ENCODE results near the gene SERTAD2. TPM values are rescaled to one million over a fixed set of nuclear protein-coding genes. Genes with fewer than 3 reads are reported as not detected.

SERTAD2 gene
- total RNA-seq, 1 donor from 2014 or later: 20.3 TPM

- no peaks in the 10 kb centered on the region for H3K36me3 Mint-ChIP-seq (ENCODE audit: low read depth)
- no peak for DNase-seq (ENCODE audit: low spot score)
- no peaks in the 10 kb centered on the region for H3K27me3 Mint-ChIP-seq (ENCODE audit: low read depth)
- no peaks in the 10 kb centered on the region for H3K9me3 Mint-ChIP-seq (ENCODE audit: low read depth)
- TF ChIP-seq CTCF (IDR thresholded peaks at IDR 0.05): no peak
- H3K27ac Mint-ChIP-seq (ENCODE audit: unreplicated experiment): no peak overlapping the region
- no peak overlapping the region for H3K4me3 Mint-ChIP-seq (ENCODE audit: unreplicated experiment)
- H3K4me1 Mint-ChIP-seq (ENCODE audit: low read depth): peaks cover 25% of the 10 kb centered on the region
Measured at GRCh38 chr2:64658269-64658668, 4.6 kb upstream of the SERTAD2 start.

DNA sequence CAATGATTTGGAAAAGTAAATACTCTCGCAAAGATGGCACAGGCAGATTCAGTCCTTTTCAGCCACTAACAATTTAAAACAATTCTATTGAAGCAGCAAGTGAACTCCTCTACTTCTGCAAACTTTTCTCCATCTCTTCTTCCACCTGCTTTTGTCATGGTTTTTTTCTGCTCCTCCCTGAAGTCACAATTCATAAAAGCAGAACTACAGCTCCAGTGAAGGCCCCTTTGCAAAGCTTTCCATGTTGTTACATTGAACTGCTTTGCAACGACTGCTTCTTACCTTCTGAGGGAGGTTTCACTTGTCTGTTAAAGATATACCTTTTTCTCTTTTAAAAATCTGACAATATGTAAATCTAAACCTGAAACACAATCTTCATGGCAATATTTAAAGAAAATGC lies 3.7 kb upstream of the SERTAD2 start:
- H3K9me3 Mint-ChIP-seq (ENCODE audit: low read depth): no peaks in the 10 kb centered on the region
- no peaks in the 10 kb centered on the region for H3K36me3 Mint-ChIP-seq (ENCODE audit: low read depth)
- no peak for TF ChIP-seq CTCF (IDR thresholded peaks at IDR 0.05)
- H3K4me3 Mint-ChIP-seq (ENCODE audit: unreplicated experiment): no peak overlapping the region
- no peak overlapping the region for H3K27ac Mint-ChIP-seq (ENCODE audit: unreplicated experiment)
- no peak for DNase-seq (ENCODE audit: low spot score)
- no peaks in the 10 kb centered on the region for H3K27me3 Mint-ChIP-seq (ENCODE audit: low read depth)
- H3K4me1 Mint-ChIP-seq (ENCODE audit: low read depth): peaks cover 28% of the 10 kb centered on the region

DNA sequence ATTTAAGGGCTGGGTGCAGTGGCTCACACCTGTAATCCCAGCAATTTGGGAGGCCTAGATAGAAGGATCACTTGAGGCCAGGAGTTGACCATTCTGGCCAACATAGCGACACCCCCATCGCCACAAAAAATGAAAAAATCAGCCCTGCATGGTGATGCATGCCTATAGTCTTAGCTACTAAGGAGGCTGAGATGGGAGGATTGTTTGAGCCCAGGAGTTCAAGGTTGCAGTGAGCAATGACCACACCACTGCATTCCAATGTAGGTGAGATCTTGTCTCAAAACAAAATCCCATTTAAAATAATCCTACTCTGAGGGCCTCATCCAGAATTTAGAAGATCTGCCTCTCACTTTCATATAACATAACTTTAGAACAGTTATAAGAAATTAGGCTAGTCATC lies 2.7 kb upstream of the SERTAD2 start:
- Mint-ChIP-seq H3K36me3 (ENCODE audit: low read depth) (no peaks in the 10 kb centered on the region), H3K27ac (ENCODE audit: unreplicated experiment) (no peak overlapping the region), H3K27me3 (ENCODE audit: low read depth) (no peaks in the 10 kb centered on the region), H3K4me1 (ENCODE audit: low read depth) (peaks cover 29% of the 10 kb centered on the region), H3K4me3 (ENCODE audit: unreplicated experiment) (no peak overlapping the region), H3K9me3 (ENCODE audit: low read depth) (no peaks in the 10 kb centered on the region)
- no peak for DNase-seq (ENCODE audit: low spot score)
- no peak for TF ChIP-seq CTCF (IDR thresholded peaks at IDR 0.05)

DNA sequence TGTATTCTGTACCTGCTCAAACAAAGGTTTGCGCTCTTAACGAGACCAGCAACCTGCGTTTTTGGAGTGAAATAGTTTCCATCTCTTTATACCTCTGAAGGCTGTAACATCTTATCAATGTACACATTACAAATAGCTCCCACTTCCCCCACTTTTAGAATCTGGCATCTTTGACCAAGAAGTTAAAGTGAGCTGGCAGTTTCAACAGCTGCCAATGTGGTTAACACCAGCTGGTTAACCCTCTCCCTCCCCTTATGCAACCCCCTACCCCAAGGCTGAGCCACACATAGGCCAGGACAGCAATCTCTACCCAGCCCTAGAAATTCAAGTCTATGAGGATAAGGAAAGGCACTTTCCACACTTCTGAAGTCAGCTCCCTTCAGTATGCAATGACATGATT lies 2.2 kb upstream of the SERTAD2 start:
- H3K9me3 Mint-ChIP-seq (ENCODE audit: low read depth): no peaks in the 10 kb centered on the region
- H3K27ac Mint-ChIP-seq (ENCODE audit: unreplicated experiment): no peak overlapping the region
- H3K4me3 Mint-ChIP-seq (ENCODE audit: unreplicated experiment): no peak overlapping the region
- DNase-seq (ENCODE audit: low spot score): no peak
- H3K4me1 Mint-ChIP-seq (ENCODE audit: low read depth): peaks cover 31% of the 10 kb centered on the region
- no peak for TF ChIP-seq CTCF (IDR thresholded peaks at IDR 0.05)
- no peaks in the 10 kb centered on the region for H3K27me3 Mint-ChIP-seq (ENCODE audit: low read depth)
- no peaks in the 10 kb centered on the region for H3K36me3 Mint-ChIP-seq (ENCODE audit: low read depth)

DNA sequence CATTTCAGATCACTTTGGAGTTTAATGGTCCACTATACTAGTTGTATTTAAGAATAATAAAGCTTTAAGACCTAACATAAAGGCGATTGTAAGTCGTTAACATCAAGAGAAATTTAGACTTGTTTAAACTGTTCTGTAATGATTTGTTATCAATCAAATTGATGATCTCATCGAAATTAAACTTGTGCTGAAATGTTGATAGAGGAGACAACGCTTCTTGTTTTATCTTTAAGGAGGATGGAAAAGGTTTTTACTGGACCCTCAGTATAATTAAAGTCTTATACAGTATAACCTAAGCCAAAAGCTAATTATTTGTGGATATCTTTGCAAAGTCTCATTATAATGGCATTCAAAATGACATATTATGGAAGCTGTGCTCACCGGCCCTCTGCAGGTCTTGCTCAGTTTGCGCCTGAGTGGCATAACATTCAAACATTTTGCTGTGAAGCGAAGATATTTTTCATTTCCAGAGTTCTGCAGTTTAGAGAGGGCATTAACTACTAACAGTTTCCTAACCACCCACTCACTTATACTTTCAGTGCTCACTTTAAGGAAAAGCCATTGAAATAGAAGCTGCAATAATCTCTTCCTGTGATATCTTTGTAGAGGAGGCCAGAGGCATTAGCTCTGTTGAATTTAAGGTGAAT lies 1.4 kb upstream of the SERTAD2 start:
- H3K27ac Mint-ChIP-seq (ENCODE audit: unreplicated experiment): peak overlapping the region; percentile 93
- peaks cover 34% of the 10 kb centered on the region for H3K4me1 Mint-ChIP-seq (ENCODE audit: low read depth)
- peak; percentile 65 for TF ChIP-seq CTCF (IDR thresholded peaks at IDR 0.05)
- H3K36me3 Mint-ChIP-seq (ENCODE audit: low read depth): no peaks in the 10 kb centered on the region
- peak overlapping the region; percentile 76 for H3K4me3 Mint-ChIP-seq (ENCODE audit: unreplicated experiment)
- DNase-seq (ENCODE audit: low spot score): no peak
- no peaks in the 10 kb centered on the region for H3K27me3 Mint-ChIP-seq (ENCODE audit: low read depth)
- no peaks in the 10 kb centered on the region for H3K9me3 Mint-ChIP-seq (ENCODE audit: low read depth)
